DMS 273 (cell line): ENCODE data around the gene ASH1L.
"Not testable (repeated sequence)": the region's sequence is repeated elsewhere in the genome, so short reads cannot be mapped to it uniquely, and the experiment has no call there.

Experiments
- DNase-seq: peaks from one replicate; lab custom pipeline; 2025; ENCODE audit not compliant: unreplicated experiment; lab: John Stamatoyannopoulos, UW

Gene ASH1L

DNA sequence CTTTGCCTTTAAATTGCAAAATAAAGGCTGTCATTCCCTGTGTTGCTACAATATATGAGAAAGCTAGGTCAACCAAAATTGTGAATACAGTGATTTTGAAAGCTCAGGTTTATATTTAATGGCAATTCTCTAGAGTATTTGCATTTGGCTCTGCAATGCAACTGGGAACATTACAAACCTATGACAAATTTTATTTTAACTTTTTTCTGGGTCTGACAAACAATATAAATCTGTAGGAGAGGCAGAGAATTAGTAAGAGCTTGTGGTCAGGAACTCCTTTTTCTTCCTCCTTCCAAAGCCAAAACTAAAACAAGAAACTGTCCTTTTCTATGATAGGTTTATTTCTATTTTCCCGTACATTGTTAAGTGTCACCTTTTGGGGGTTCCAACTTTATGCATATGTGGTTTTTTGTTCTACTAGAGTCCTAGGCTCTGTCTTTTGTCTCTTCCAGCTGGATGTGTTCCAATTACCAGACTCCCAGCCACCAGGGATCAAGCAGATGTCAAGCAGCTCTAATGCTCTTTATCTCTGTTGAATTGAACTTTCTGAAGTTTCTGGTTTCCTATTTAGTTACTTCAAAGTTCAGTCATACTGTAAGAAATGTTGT is 106.9 kb downstream of the ASH1L start:
- peak; percentile 39 for DNase-seq

DNA sequence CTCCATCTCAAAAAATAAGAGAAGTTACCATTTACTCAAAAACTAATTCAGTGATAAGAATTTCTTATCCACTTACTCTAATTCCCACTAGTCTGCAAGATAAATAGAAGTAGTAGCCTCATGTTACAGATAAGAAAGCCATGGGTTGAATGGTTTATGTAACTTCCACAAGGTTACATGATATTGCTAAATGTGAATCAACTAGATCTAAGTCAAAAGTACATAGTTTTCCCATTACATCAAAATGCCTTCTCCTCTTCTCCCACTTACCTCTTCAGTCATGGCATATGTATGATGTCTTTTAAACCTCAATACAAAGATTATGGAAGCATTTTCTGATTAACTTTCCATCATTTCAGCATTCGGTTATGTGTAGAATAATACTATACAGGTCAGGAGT is 108.5 kb downstream of the ASH1L start:
- no peak for DNase-seq

- DNase-seq = no peak
Observed at GRCh38 chr1:155453141-155453540, 109.5 kb downstream of the ASH1L start.

GRCh38 chr1:155451199-155451598 is 111.4 kb downstream of the ASH1L start:
- DNase-seq = no peak

GRCh38 chr1:155442431-155442830 is 120.2 kb downstream of the ASH1L start:
- not testable (repeated sequence) for DNase-seq

GRCh38 chr1:155437405-155437804 is 125.2 kb downstream of the ASH1L start:
- no peak for DNase-seq

DNA sequence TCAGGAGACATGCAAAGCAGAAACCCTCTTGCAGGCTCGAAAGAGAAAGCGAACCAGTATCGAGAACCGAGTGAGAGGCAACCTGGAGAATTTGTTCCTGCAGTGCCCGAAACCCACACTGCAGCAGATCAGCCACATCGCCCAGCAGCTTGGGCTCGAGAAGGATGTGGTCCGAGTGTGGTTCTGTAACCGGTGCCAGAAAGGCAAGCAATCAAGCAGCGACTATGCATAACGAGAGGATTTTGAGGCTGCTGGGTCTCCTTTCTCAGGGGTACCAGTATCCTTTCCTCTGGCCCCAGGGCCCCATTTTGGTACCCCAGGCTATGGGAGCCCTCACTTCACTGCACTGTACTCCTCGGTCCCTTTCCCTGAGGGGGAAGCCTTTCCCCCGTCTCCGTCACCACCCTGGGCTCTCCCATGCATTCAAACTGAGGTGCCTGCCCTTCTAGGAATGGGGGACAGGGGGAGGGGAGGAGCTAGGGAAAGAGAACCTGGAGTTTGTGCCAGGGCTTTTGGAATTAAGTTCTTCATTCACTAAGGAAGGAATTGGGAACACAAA is 128.7 kb downstream of the ASH1L start:
- not testable (repeated sequence) for DNase-seq

GRCh38 chr1:155433128-155433830 is 129.3 kb downstream of the ASH1L start:
- not testable (repeated sequence) for DNase-seq

DNA sequence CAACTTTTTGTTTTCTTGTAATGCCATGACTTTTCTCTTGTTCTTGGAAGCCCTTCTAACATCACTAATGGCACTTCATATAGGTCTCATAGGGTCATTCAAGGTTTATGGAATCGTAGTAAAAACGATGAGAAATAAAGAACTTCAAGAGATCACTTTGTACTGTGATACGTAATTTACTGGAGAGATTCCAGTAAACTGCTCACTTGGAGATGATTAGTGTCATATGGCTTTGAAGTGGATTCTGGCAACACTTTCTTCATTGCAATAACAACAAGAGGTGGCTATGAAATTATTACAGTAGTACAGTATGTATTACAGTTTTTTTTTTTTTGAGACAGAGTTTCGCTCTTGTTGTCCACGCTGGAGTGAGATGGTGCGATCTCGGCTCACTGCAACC is 138.5 kb downstream of the ASH1L start:
- DNase-seq = no peak

DNA sequence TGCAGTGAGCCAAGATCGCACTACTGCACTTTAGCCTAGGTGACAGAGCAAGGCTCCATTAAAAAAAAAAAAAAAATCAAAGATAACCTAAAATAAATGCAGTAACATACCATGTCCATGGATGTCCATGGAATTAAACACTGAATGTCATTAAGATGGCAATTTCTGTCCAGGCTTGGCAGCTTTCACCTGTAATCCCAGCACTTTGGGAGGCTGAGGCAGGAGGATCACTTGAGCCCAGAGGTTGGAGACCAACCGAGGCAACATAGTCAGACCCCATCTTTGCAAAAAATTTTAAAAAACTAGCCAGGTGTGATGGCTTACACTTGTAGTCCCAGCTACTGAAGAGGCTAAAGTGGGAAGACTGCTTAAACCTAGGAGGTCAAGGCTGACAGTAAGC is 141.8 kb downstream of the ASH1L start:
- no peak for DNase-seq

- DNase-seq = not testable (repeated sequence)
Observed at GRCh38 chr1:155411840-155412239, 150.8 kb downstream of the ASH1L start.

GRCh38 chr1:155410931-155411330 is 151.7 kb downstream of the ASH1L start:
- DNase-seq = no peak

DNA sequence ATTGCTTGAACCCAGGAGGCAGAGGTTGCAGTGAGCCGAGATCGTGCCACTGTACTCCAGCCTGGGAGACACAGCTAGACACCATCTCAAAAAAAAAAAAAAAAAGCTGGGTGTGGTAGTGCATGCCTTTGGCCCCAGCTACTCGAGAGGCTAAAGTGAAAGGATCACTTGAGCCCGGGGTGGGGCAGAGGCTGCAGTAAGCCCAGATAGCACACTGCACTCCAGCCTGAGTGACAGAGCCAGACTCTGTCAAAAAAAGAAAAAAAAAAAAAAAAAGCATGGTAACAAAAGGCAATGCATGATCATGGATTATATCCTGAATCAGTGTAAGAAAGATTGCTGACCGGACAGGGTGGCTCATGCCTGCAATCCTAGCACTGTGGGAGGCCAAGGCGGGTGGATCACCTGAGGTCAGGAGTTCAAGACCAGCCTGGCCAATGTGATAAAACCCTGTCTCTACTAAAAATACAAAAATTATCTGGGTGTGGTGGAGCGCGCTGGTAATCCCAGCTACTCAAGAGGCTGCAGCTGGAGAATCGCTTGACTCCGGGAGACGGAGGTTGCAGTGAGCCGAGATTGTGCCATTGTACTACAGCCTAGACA is 165.6 kb downstream of the ASH1L start:
- no peak for DNase-seq

DNA sequence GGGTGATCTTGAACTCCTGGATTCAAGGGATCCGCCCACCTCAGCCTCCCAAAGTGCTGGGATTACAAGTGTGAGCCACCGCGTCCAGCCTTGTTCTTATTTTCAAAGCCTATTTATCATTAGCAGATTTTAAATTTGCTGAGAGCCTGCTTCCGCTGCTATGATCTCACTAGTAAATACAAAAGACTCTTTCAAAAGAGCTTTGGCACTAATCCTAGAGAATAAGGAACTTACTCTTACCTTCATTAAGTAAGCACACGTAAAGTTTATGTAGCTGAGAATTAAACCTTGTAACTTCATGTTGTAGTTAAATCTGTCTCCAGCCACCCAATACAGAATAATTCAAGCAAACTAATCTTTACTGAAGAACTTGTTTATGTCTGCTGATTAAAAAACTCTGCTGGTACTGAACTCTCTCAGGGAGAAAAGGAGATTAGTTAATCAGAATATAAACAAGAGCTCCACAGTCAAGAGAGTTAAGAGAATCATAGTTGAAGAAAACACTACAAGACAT is 169.6 kb downstream of the ASH1L start:
- no peak for DNase-seq

GRCh38 chr1:155389826-155390225 is 172.8 kb downstream of the ASH1L start:
- no peak for DNase-seq

GRCh38 chr1:155385836-155386235 is 176.8 kb downstream of the ASH1L start:
- not testable (repeated sequence) for DNase-seq

DNA sequence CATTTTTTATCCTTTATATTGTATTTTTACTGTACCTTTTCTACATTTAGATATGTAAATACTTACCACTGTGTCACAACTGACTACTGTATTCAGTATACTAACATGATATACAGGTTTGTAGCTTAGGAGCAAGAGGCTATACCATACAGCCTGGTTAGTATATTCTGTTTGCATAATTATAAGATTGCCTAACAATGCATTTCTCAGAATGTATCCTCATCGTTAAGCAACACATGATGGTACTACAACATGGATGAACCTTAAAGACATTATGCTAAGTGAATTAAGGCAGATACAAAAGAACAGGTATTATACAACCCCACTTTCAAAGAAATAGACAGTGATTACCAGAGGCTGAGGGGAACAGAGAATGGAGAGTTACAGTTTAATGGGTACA is 179.2 kb downstream of the ASH1L start:
- DNase-seq = no peak

DNA sequence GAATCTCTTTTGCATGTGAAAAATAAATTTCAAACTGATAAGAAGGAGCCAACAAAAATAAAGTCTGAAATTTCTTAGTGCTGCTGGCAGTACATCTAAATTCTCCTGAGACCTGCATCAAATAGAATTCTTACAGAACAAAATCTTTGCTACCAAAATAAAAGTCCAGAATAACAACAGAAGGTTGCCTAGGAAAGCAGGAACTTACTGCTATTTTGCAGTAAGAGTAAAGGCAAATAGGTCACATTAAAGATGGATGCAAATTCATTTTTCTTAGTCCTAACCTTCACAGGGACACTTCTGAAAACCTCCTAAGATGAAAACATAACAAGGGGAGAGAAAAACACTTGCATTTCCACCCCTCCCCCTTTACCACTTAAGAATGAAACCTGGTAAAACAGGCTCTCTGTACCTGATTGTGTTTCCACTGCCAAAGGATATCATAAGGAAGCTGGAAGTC is 182.9 kb downstream of the ASH1L start:
- peak; percentile 38 for DNase-seq

GRCh38 chr1:155379180-155379579 is 183.4 kb downstream of the ASH1L start:
- DNase-seq = no peak

GRCh38 chr1:155360051-155360450 is 202.6 kb downstream of the ASH1L start:
- no peak for DNase-seq

DNA sequence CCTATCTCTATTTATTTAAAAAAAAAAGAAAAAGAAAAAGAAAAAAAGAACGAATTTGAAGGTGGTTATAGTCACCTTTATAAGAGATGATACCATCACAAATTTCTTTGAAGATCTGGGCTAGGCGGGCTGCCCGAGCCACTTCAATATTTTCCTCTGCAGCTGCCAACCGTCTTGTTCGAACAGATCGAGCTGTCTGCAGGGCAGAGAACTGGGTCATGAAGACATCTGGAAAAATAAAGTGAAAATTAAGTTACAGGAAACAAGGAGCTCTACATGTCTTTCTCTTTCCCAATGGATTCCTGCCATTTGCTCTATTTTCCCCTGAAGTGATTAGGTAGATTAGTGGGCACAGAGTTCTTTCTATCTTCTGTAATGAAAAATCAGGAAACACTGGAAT is 210.0 kb downstream of the ASH1L start:
- DNase-seq = no peak

DNA sequence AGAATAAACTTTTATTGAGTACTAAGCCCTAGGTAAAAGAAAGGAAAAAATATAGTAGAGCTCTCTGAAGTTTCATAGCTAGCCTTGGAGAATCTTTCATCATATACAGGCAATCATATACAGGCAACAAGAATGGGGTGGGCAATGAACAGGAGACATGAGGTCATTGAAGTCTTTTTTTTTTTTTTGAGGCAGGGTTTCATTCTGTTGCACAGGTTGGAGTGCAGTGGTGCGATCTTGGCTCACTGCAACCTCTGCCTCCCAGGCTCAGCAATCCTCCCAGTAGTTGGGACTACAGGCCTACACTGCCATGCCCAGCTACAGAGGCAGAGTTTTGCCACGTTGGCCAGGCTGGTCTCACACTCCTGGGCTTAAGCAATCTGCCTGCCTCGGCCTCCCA is 219.8 kb downstream of the ASH1L start:
- DNase-seq = no peak
